K562 (cell line): Measurements from ENCODE around the gene PAFAH2. TPM values are rescaled to one million over a fixed set of nuclear protein-coding genes. Genes with fewer than 3 reads are reported as not detected.

ENCODE experiments used
- ARID2 ChIP-seq: fragments of 450-650 bp; IDR thresholded peaks from 2 replicates; pipeline ENCODE4 v1.6.1; 2017; ENCODE audit warnings: antibody characterized with exemption, mild to moderate bottlenecking
- E2F3 ChIP-seq: fragments of 250-450 bp; sonication (Bioruptor Pico); IDR thresholded peaks from 2 replicates; pipeline ENCODE4 v1.4.0; 2020; ENCODE audit warnings: mild to moderate bottlenecking
- EP300 ChIP-seq: IDR thresholded peaks from 2 replicates; pipeline ENCODE4 v1.6.1; 2012; ENCODE audit warnings: low read length, improper control_type of control experiment
- FOS ChIP-seq: IDR thresholded peaks from 3 replicates; pipeline ENCODE4 v1.6.1; 2011; ENCODE audit not compliant: insufficient read length; ENCODE audit errors: extremely low read depth
- HDAC2 ChIP-seq: fragments of 450-650 bp; IDR thresholded peaks from 2 replicates; pipeline ENCODE4 v1.6.1; 2016; ENCODE audit warnings: mild to moderate bottlenecking
- HMG20A ChIP-seq: fragments of 450-650 bp; formaldehyde crosslinking; conservative IDR thresholded peaks from 2 replicates; pipeline ENCODE4 v1.4.0; 2020; ENCODE audit warnings: mild to moderate bottlenecking, mixed read lengths
- KDM1A ChIP-seq, 2 experiments: fragments of 450-650 bp; IDR thresholded peaks; 2 replicates each; pipeline ENCODE4 v1.6.1; 2016; ENCODE audit warnings: mild to moderate bottlenecking in 2 of 2
- KDM5B ChIP-seq: fragments of 200-600 bp; sonication (generic); IDR thresholded peaks from 2 replicates; pipeline ENCODE4 v1.6.1; 2012; ENCODE audit warnings: low read depth, mild to moderate bottlenecking, moderate library complexity, low read length, control low read depth, inconsistent platforms; ENCODE audit not compliant: insufficient replicate concordance
- NRF1 ChIP-seq, 2 experiments: fragments of 450-650 bp; IDR thresholded peaks in 1 of 2; conservative IDR thresholded peaks in 1 of 2; 2 replicates each; pipeline ENCODE4 v1.6.1; 2014; ENCODE audit warnings: mild to moderate bottlenecking in 2 of 2
- PTBP1 ChIP-seq: fragments of 200-400 bp; formaldehyde crosslinking; IDR thresholded peaks from 2 replicates; pipeline ENCODE4 v1.6.1; 2017; ENCODE audit warnings: low read depth, low read length
- PTRF ChIP-seq: fragments of 450-650 bp; IDR thresholded peaks from 2 replicates; pipeline ENCODE4 v1.6.1; 2016; ENCODE audit warnings: mild to moderate bottlenecking, missing genetic modification characterization, missing compliant biosample characterization
- RBM17 ChIP-seq: fragments of 200-400 bp; formaldehyde crosslinking; IDR thresholded peaks from 2 replicates; pipeline ENCODE4 v1.6.1; 2017; ENCODE audit warnings: low read depth, mild to moderate bottlenecking, low read length, borderline replicate concordance
- RBM25 ChIP-seq: fragments of 200-400 bp; formaldehyde crosslinking; IDR thresholded peaks from 2 replicates; pipeline ENCODE4 v1.6.1; 2018; ENCODE audit warnings: low read length, low read depth, moderate library complexity; ENCODE audit not compliant: severe bottlenecking
- SMARCA5 ChIP-seq: fragments of 450-650 bp; IDR thresholded peaks from 2 replicates; pipeline ENCODE4 v1.6.1; 2016
- SUPT5H ChIP-seq: fragments of 450-650 bp; IDR thresholded peaks from 2 replicates; pipeline ENCODE4 v1.6.1; 2016
- ZFP30 ChIP-seq: fragments of 250-450 bp; sonication (Bioruptor Pico); IDR thresholded peaks from 2 replicates; pipeline ENCODE4 v1.8.0; 2022; ENCODE audit warnings: moderate library complexity, mild to moderate bottlenecking, inconsistent platforms, borderline replicate concordance
- ZNF124 ChIP-seq: sonication (generic); formaldehyde crosslinking; IDR thresholded peaks from 2 replicates; pipeline ENCODE4 v1.8.1; 2022; ENCODE audit warnings: missing genetic modification reagents
- ZNF133 ChIP-seq: fragments of 250-450 bp; sonication (Bioruptor Pico); IDR thresholded peaks from 2 replicates; pipeline ENCODE4 v1.4.0; 2020; ENCODE audit warnings: mild to moderate bottlenecking
- ZNF224 ChIP-seq: sonication (generic); formaldehyde crosslinking; IDR thresholded peaks from 2 replicates; pipeline ENCODE4 v1.8.0; 2022; ENCODE audit warnings: mild to moderate bottlenecking, missing genetic modification reagents
- ZNF282 ChIP-seq: sonication (generic); formaldehyde crosslinking; IDR thresholded peaks from 2 replicates; pipeline ENCODE4 v1.8.1; 2023; ENCODE audit warnings: missing genetic modification reagents
- polyA plus RNA-seq, 8 experiments: library from polyadenylated mRNA; depleted of rRNA in 4 of 8; stranded (reverse) in 5 of 8; unstranded in 3 of 8; fragments of >200 nt; fragmentation: Nextera tagmentation in 2 of 8; fragmentation: Illumina TruSeq in 1 of 8; extraction: Ambion mirVana in 2 of 8; extraction: Trizol in 1 of 8; gene quantifications; 2 replicates each; pipeline versions ENCODE4 v1.2.1 to v1.2.3, GENCODE V29; 2011 to 2014; ENCODE audit warnings: inconsistent platforms in 1 of 8, missing spikeins in 1 of 8
- total RNA-seq, 7 experiments: library from RNA; depleted of rRNA in 6 of 7; stranded (reverse); fragments of >200 nt in 6 of 7; fragmentation: Illumina TruSeq in 2 of 7; extraction: Trizol in 2 of 7; gene quantifications; 2 replicates each; pipeline versions ENCODE4 v1.2.1 to v1.2.3, GENCODE V29; 2011 to 2021; ENCODE audit warnings: low replicate concordance in 1 of 7
- TF ChIP-seq, protein P1 (sequence below): fragments of 250-450 bp; sonication (Bioruptor Pico); IDR thresholded peaks from 2 replicates; pipeline ENCODE4 v1.9.0; 2021; ENCODE audit warnings: mild to moderate bottlenecking, inconsistent platforms
- TF ChIP-seq, protein P2 (sequence below): sonication (generic); formaldehyde crosslinking; IDR thresholded peaks from 2 replicates; pipeline ENCODE4 v1.8.0; 2022; ENCODE audit warnings: mild to moderate bottlenecking, missing genetic modification reagents
- TF ChIP-seq, protein P3 (sequence below): sonication (generic); formaldehyde crosslinking; IDR thresholded peaks from 2 replicates; pipeline ENCODE4 v1.9.0; 2022; ENCODE audit warnings: mild to moderate bottlenecking, missing genetic modification reagents
- TF ChIP-seq, protein P4 (sequence below), 2 experiments: fragments of 250-450 bp in 1 of 2; fragments of 450-650 bp in 1 of 2; sonication (Bioruptor Pico) in 1 of 2; IDR thresholded peaks; 2 replicates each; pipeline versions ENCODE4 v1.6.1 to v1.8.0; 2016 to 2021; ENCODE audit warnings: mild to moderate bottlenecking in 2 of 2, moderate library complexity in 2 of 2, missing compliant biosample characterization in 1 of 2, missing genetic modification characterization in 1 of 2

Gene PAFAH2
- total and polyA plus RNA-seq, 9 of the 15 experiments (the other 6 are each of a cell fraction or from before 2014, with no cell fraction given): 4.2 to 10.9 (median 6.8) TPM

DNA sequence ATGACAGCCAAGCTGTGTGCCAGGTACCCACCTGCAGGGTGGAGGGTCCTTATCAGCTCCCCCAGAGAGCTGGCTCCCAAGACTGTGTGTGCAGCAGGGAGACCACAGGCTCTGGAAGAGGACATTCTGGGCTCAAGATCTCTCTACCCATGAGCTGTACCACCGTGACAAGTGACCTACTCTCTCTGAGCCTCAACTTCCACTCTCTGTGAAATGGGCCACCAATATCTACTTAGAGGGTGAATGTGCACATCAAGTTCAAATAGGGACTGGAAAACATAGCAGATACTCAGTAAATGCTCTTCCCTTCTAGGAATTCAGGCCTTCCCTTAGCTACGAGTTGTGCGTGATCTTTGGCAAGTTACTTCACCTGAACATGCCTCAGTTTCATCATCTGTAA lies 46.6 kb upstream of the PAFAH2 start (continued):
- TF ChIP-seq, protein P1, sequence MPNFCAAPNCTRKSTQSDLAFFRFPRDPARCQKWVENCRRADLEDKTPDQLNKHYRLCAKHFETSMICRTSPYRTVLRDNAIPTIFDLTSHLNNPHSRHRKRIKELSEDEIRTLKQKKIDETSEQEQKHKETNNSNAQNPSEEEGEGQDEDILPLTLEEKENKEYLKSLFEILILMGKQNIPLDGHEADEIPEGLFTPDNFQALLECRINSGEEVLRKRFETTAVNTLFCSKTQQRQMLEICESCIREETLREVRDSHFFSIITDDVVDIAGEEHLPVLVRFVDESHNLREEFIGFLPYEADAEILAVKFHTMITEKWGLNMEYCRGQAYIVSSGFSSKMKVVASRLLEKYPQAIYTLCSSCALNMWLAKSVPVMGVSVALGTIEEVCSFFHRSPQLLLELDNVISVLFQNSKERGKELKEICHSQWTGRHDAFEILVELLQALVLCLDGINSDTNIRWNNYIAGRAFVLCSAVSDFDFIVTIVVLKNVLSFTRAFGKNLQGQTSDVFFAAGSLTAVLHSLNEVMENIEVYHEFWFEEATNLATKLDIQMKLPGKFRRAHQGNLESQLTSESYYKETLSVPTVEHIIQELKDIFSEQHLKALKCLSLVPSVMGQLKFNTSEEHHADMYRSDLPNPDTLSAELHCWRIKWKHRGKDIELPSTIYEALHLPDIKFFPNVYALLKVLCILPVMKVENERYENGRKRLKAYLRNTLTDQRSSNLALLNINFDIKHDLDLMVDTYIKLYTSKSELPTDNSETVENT: no peak
- TF ChIP-seq PTRF (tag) (no peak), ZFP30 (no peak), SMARCA5 (peak; percentile 93), ZNF224 (CRISPR knock-in tag) (no peak), HMG20A (CRISPR knock-in tag) (no peak), E2F3 (no peak), RBM17 (no peak), ZNF133 (CRISPR knock-in tag) (no peak), ZNF282 (CRISPR knock-in tag) (no peak), FOS (no peak), ARID2 (no peak), SUPT5H (no peak), PTBP1 (0 out of 2 replicates have a peak, but pooled peaks have one; percentile 64), HDAC2 (peak; percentile 85), ZNF124 (CRISPR knock-in tag) (no peak), RBM25 (peak; percentile 97), KDM1A (IDR thresholded peaks at IDR 0.05) (peak; percentile 86 to 92), KDM5B (no peak), NRF1 (conservative IDR thresholded peaks at IDR 0.05 in 1 of 2, IDR thresholded peaks at IDR 0.05 in 1 of 2) (no peak), EP300 (no peak)
- TF ChIP-seq, protein P2, sequence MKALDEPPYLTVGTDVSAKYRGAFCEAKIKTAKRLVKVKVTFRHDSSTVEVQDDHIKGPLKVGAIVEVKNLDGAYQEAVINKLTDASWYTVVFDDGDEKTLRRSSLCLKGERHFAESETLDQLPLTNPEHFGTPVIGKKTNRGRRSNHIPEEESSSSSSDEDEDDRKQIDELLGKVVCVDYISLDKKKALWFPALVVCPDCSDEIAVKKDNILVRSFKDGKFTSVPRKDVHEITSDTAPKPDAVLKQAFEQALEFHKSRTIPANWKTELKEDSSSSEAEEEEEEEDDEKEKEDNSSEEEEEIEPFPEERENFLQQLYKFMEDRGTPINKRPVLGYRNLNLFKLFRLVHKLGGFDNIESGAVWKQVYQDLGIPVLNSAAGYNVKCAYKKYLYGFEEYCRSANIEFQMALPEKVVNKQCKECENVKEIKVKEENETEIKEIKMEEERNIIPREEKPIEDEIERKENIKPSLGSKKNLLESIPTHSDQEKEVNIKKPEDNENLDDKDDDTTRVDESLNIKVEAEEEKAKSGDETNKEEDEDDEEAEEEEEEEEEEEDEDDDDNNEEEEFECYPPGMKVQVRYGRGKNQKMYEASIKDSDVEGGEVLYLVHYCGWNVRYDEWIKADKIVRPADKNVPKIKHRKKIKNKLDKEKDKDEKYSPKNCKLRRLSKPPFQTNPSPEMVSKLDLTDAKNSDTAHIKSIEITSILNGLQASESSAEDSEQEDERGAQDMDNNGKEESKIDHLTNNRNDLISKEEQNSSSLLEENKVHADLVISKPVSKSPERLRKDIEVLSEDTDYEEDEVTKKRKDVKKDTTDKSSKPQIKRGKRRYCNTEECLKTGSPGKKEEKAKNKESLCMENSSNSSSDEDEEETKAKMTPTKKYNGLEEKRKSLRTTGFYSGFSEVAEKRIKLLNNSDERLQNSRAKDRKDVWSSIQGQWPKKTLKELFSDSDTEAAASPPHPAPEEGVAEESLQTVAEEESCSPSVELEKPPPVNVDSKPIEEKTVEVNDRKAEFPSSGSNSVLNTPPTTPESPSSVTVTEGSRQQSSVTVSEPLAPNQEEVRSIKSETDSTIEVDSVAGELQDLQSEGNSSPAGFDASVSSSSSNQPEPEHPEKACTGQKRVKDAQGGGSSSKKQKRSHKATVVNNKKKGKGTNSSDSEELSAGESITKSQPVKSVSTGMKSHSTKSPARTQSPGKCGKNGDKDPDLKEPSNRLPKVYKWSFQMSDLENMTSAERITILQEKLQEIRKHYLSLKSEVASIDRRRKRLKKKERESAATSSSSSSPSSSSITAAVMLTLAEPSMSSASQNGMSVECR (CRISPR knock-in tag): no peak
- TF ChIP-seq, protein P3, sequence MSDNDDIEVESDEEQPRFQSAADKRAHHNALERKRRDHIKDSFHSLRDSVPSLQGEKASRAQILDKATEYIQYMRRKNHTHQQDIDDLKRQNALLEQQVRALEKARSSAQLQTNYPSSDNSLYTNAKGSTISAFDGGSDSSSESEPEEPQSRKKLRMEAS (CRISPR knock-in tag): no peak
- TF ChIP-seq, protein P4, sequence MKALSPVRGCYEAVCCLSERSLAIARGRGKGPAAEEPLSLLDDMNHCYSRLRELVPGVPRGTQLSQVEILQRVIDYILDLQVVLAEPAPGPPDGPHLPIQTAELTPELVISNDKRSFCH (CRISPR knock-in tag; IDR thresholded peaks at IDR 0.05): no peak
- TF ChIP-seq, protein P4 (tag; IDR thresholded peaks at IDR 0.05): no peak
